GM12891 (cell line): ENCODE results near the gene GPR171.

Experiments
- PAX5 ChIP-seq: IDR thresholded peaks from 2 replicates; pipeline ENCODE4 v1.6.1; 2011; ENCODE audit warnings: low read length, moderate library complexity, mild to moderate bottlenecking; ENCODE audit not compliant: insufficient read depth, severe bottlenecking
- POLR2A ChIP-seq: IDR thresholded peaks from 2 replicates; pipeline ENCODE4 v1.6.1; 2011; ENCODE audit warnings: low read depth, low read length, control low read depth
- POLR2AphosphoS5 ChIP-seq: IDR thresholded peaks from 2 replicates; pipeline ENCODE4 v1.6.1; 2011; ENCODE audit warnings: low read depth, low read length, control low read depth
- POU2F2 ChIP-seq: IDR thresholded peaks from 2 replicates; pipeline ENCODE4 v1.6.1; 2011; ENCODE audit warnings: low read depth, mild to moderate bottlenecking, control low read depth, low read length, moderate library complexity
- TAF1 ChIP-seq: IDR thresholded peaks from 2 replicates; pipeline ENCODE4 v1.6.1; 2011; ENCODE audit warnings: low read depth, low read length, control low read depth

GRCh38 chr3:151236736-151237135, 33.7 kb upstream of the GPR171 start:
- TF ChIP-seq POLR2A (no peak), POLR2AphosphoS5 (no peak), TAF1 (no peak), PAX5 (no peak), POU2F2 (no peak)
